Astrocyte (in vitro differentiated cells and primary cell): ENCODE results near the gene HMCN2.

Experiments used
- EZH2 ChIP-seq: IDR thresholded peaks from 2 replicates; pipeline ENCODE4 v1.6.1; 2012; ENCODE audit warnings: mild to moderate bottlenecking, low read length, inconsistent platforms; ENCODE audit not compliant: insufficient read depth
- TF ChIP-seq, protein P1 (sequence below): IDR thresholded peaks from 2 replicates; pipeline ENCODE4 v1.5.1; 2011; ENCODE audit warnings: low read depth, mild to moderate bottlenecking, inconsistent platforms, low read length, moderate library complexity; ENCODE audit not compliant: insufficient read depth

GRCh38 chr9:130301483-130302286 lies 36.1 kb downstream of the HMCN2 start:
- TF ChIP-seq, protein P1, sequence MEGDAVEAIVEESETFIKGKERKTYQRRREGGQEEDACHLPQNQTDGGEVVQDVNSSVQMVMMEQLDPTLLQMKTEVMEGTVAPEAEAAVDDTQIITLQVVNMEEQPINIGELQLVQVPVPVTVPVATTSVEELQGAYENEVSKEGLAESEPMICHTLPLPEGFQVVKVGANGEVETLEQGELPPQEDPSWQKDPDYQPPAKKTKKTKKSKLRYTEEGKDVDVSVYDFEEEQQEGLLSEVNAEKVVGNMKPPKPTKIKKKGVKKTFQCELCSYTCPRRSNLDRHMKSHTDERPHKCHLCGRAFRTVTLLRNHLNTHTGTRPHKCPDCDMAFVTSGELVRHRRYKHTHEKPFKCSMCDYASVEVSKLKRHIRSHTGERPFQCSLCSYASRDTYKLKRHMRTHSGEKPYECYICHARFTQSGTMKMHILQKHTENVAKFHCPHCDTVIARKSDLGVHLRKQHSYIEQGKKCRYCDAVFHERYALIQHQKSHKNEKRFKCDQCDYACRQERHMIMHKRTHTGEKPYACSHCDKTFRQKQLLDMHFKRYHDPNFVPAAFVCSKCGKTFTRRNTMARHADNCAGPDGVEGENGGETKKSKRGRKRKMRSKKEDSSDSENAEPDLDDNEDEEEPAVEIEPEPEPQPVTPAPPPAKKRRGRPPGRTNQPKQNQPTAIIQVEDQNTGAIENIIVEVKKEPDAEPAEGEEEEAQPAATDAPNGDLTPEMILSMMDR: no peak
- no peak for TF ChIP-seq EZH2
